Measurements from ENCODE around the gene CDRT4. TPM values are rescaled to one million over a fixed set of nuclear protein-coding genes. Genes with fewer than 3 reads are reported as not detected.

The CDRT4 gene
- total RNA-seq, 1 experiment from 2014 or later: 17.9 TPM

DNA sequence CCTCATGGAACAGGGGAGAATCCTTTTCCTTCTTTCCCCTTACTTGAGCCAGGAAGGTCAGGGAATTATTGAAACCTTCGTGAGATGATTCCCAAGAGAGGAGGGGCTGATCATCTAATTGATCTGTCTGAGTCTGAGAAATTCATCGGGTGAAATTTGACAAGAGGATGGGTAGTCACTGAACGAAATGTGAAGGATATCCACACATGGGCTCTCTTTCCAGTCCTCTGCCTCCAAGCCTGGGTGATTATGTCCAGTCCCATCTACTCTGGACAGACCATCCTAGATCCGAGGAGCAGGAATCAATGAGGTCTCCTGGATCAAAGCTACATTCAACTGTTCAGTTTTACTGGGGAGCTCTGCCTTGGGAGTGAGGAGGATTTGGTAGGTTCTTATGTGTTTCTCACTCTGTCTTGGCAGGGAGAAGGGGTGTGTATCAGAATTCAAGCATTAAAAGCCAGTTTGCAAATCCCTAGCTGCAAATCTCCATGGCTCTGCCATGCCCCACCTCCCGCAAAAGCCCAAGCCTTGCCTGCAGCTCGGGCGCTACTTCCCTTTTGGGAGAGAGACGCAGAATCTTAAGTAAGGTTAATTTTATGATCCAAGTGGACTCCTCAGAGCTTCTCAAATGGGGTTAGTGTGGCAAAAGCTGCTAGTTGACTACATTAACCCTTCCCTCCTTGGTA is 78.9 kb downstream of the CDRT4 start:
- Histone ChIP-seq H3K27me3 (ENCODE audit: insufficient read depth, low read depth) (peaks cover 64% of the 10 kb centered on the region), H3K36me3 (ENCODE audit: low read depth) (no peaks in the 10 kb centered on the region), H4K20me1 (ENCODE audit: insufficient read depth) (no peaks in the 10 kb centered on the region), H3K4me3 (no peak overlapping the region), H3K9me2 (ENCODE audit: insufficient read depth) (no peaks in the 10 kb centered on the region), H3K79me2 (ENCODE audit: low read depth) (no peaks in the 10 kb centered on the region), H2AFZ (no peak overlapping the region), H3K4me1 (replicated peaks; ENCODE audit: insufficient read depth) (no peaks in the 10 kb centered on the region), H3K9me3 (ENCODE audit: insufficient read depth, low read depth) (no peaks in the 10 kb centered on the region), H3K27ac (no peak overlapping the region), H3F3A (ENCODE audit: insufficient read depth, low read depth) (no peaks in the 10 kb centered on the region), H3K4me2 (no peak overlapping the region)
- no TSS peak for BruUV-seq (replicated peaks)
- POLR2A ChIA-PET (ENCODE audit: unreplicated experiment): no interaction called here
- DNase-seq: no peak
- CTCF ChIA-PET: no interaction called here
- intact Hi-C loops (cut with micrococcal nuclease; ENCODE audit: unreplicated experiment): no loop called here
- TF ChIP-seq EZH2 (IDR thresholded peaks at IDR 0.05; ENCODE audit: low read depth): no peak
- TF ChIP-seq, protein P1, sequence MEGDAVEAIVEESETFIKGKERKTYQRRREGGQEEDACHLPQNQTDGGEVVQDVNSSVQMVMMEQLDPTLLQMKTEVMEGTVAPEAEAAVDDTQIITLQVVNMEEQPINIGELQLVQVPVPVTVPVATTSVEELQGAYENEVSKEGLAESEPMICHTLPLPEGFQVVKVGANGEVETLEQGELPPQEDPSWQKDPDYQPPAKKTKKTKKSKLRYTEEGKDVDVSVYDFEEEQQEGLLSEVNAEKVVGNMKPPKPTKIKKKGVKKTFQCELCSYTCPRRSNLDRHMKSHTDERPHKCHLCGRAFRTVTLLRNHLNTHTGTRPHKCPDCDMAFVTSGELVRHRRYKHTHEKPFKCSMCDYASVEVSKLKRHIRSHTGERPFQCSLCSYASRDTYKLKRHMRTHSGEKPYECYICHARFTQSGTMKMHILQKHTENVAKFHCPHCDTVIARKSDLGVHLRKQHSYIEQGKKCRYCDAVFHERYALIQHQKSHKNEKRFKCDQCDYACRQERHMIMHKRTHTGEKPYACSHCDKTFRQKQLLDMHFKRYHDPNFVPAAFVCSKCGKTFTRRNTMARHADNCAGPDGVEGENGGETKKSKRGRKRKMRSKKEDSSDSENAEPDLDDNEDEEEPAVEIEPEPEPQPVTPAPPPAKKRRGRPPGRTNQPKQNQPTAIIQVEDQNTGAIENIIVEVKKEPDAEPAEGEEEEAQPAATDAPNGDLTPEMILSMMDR (conservative IDR thresholded peaks at IDR 0.05): no peak

DNA sequence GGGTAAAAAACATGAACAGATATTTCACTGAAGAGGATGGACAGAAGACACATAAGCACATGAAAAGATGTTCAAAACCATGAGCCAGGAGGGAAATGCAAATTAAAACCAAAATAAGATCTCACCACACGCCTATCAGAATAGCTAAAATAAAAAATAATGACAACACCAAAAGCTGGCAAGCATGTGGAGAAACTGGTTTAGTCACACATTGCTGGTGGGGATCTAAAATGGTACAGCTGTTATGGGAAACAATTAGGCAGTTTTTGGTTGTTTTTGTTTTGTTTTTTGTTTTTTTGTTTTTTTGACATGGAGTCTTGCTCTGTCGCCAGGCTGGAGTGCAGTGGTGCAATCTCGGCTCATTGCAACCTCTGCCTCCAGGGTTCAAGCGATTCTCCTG is 81.3 kb downstream of the CDRT4 start:
- H3F3A ChIP-seq (ENCODE audit: insufficient read depth, low read depth): no peaks in the 10 kb centered on the region
- CTCF ChIA-PET: no interaction called here
- no peaks in the 10 kb centered on the region for H3K9me3 ChIP-seq (ENCODE audit: insufficient read depth, low read depth)
- no peak for DNase-seq
- no peaks in the 10 kb centered on the region for H4K20me1 ChIP-seq (ENCODE audit: insufficient read depth)
- no peak overlapping the region for H3K27ac ChIP-seq
- H2AFZ ChIP-seq: no peak overlapping the region
- no peaks in the 10 kb centered on the region for H3K4me1 ChIP-seq (replicated peaks; ENCODE audit: insufficient read depth)
- H3K4me3 ChIP-seq: no peak overlapping the region
- POLR2A ChIA-PET (ENCODE audit: unreplicated experiment): no interaction called here
- H3K4me2 ChIP-seq: no peak overlapping the region
- TF ChIP-seq, protein P1 (conservative IDR thresholded peaks at IDR 0.05): no peak
- no peak for TF ChIP-seq EZH2 (IDR thresholded peaks at IDR 0.05; ENCODE audit: low read depth)
- intact Hi-C loops (cut with micrococcal nuclease; ENCODE audit: unreplicated experiment): no loop called here
- peaks cover 67% of the 10 kb centered on the region for H3K27me3 ChIP-seq (ENCODE audit: insufficient read depth, low read depth)
- no TSS peak for BruUV-seq (replicated peaks)
- no peaks in the 10 kb centered on the region for H3K36me3 ChIP-seq (ENCODE audit: low read depth)
- no peaks in the 10 kb centered on the region for H3K9me2 ChIP-seq (ENCODE audit: insufficient read depth)
- no peaks in the 10 kb centered on the region for H3K79me2 ChIP-seq (ENCODE audit: low read depth)

Other genes with a start within 250 kb of the CDRT4 start
- 2.6 and 3.1 TPM in 2 replicates for gene PMP22, start 202.3 kb downstream of the CDRT4 start, total RNA-seq (2021)
- not detected in 2 replicates for gene TEKT3, start 126.0 kb downstream of the CDRT4 start, total RNA-seq (2021)
- 36.9 and 45.5 TPM in 2 replicates for gene TVP23C, start 95.9 kb upstream of the CDRT4 start, total RNA-seq (2021)
- 16.2 and 19.9 TPM in 2 replicates for gene FBXW10B, start 152.1 kb upstream of the CDRT4 start, total RNA-seq (2021)
- gene TRIM16, start 216.7 kb upstream of the CDRT4 start, total RNA-seq (2021): 213 and 243 TPM in 2 replicates
- gene ZNF286A, start 232.1 kb upstream of the CDRT4 start, total RNA-seq (2021): 65.9 and 66.1 TPM in 2 replicates

Data from PC-9 (cell line).